ENCODE results near the gene TMEM158.

Gene TMEM158

GRCh38 chr3:45253316-45253715 is 27.2 kb upstream of the TMEM158 start:
- Histone ChIP-seq H3K36me3 (ENCODE audit: control insufficient read depth, low read depth, low read length) (no peaks in the 10 kb centered on the region), H3K9me3 (ENCODE audit: control insufficient read depth, low read depth, low read length) (no peaks in the 10 kb centered on the region), H3K4me3 (ENCODE audit: low read length) (no peak overlapping the region), H3K9ac (ENCODE audit: low read length) (no peak overlapping the region), H3K27ac (ENCODE audit: low read length) (no peak overlapping the region), H3K27me3 (ENCODE audit: control insufficient read depth, insufficient read depth, low read length) (no peaks in the 10 kb centered on the region), H3K4me1 (ENCODE audit: control insufficient read depth, low read depth, low read length) (peaks cover 4% of the 10 kb centered on the region)

- H3K27ac ChIP-seq (ENCODE audit: low read length), result no peak overlapping the region
Measured at GRCh38 chr3:45252826-45253225, 26.7 kb upstream of the TMEM158 start.

GRCh38 chr3:45249391-45249790 is 23.3 kb upstream of the TMEM158 start:
- H3K4me1 ChIP-seq (ENCODE audit: control insufficient read depth, low read depth, low read length), result peaks cover 5% of the 10 kb centered on the region
- H3K27me3 ChIP-seq (ENCODE audit: control insufficient read depth, insufficient read depth, low read length), result no peaks in the 10 kb centered on the region
- no peaks in the 10 kb centered on the region for H3K9me3 ChIP-seq (ENCODE audit: control insufficient read depth, low read depth, low read length)
- no peaks in the 10 kb centered on the region for H3K36me3 ChIP-seq (ENCODE audit: control insufficient read depth, low read depth, low read length)
- no peak overlapping the region for H3K4me3 ChIP-seq (ENCODE audit: low read length)
- H3K27ac ChIP-seq (ENCODE audit: low read length), result no peak overlapping the region
- no peak overlapping the region for H3K9ac ChIP-seq (ENCODE audit: low read length)

More at GRCh38 chr3:45252826-45253225, 26.7 kb upstream of the TMEM158 start:
- no peaks in the 10 kb centered on the region for H3K27me3 ChIP-seq (ENCODE audit: control insufficient read depth, insufficient read depth, low read length)
- H3K36me3 ChIP-seq (ENCODE audit: control insufficient read depth, low read depth, low read length), result no peaks in the 10 kb centered on the region
- H3K9me3 ChIP-seq (ENCODE audit: control insufficient read depth, low read depth, low read length), result no peaks in the 10 kb centered on the region
- peaks cover 3% of the 10 kb centered on the region for H3K4me1 ChIP-seq (ENCODE audit: control insufficient read depth, low read depth, low read length)
- no peak overlapping the region for H3K9ac ChIP-seq (ENCODE audit: low read length)
- H3K4me3 ChIP-seq (ENCODE audit: low read length), result no peak overlapping the region

GRCh38 chr3:45246241-45246640 is 20.2 kb upstream of the TMEM158 start:
- H3K9me3 ChIP-seq (ENCODE audit: control insufficient read depth, low read depth, low read length), result no peaks in the 10 kb centered on the region
- no peaks in the 10 kb centered on the region for H3K27me3 ChIP-seq (ENCODE audit: control insufficient read depth, insufficient read depth, low read length)
- H3K4me1 ChIP-seq (ENCODE audit: control insufficient read depth, low read depth, low read length), result peaks cover 5% of the 10 kb centered on the region
- H3K36me3 ChIP-seq (ENCODE audit: control insufficient read depth, low read depth, low read length), result no peaks in the 10 kb centered on the region
- no peak overlapping the region for H3K9ac ChIP-seq (ENCODE audit: low read length)
- H3K27ac ChIP-seq (ENCODE audit: low read length), result no peak overlapping the region
- no peak overlapping the region for H3K4me3 ChIP-seq (ENCODE audit: low read length)

GRCh38 chr3:45244356-45244755 is 18.3 kb upstream of the TMEM158 start:
- H3K9me3 ChIP-seq (ENCODE audit: control insufficient read depth, low read depth, low read length), result no peaks in the 10 kb centered on the region
- no peaks in the 10 kb centered on the region for H3K36me3 ChIP-seq (ENCODE audit: control insufficient read depth, low read depth, low read length)
- no peak overlapping the region for H3K27ac ChIP-seq (ENCODE audit: low read length)
- H3K9ac ChIP-seq (ENCODE audit: low read length), result no peak overlapping the region
- H3K4me1 ChIP-seq (ENCODE audit: control insufficient read depth, low read depth, low read length), result peaks cover 5% of the 10 kb centered on the region
- no peaks in the 10 kb centered on the region for H3K27me3 ChIP-seq (ENCODE audit: control insufficient read depth, insufficient read depth, low read length)
- no peak overlapping the region for H3K4me3 ChIP-seq (ENCODE audit: low read length)

GRCh38 chr3:45241206-45241605 is 15.1 kb upstream of the TMEM158 start:
- Histone ChIP-seq H3K27ac (ENCODE audit: low read length) (no peak overlapping the region), H3K4me3 (ENCODE audit: low read length) (no peak overlapping the region), H3K36me3 (ENCODE audit: control insufficient read depth, low read depth, low read length) (no peaks in the 10 kb centered on the region), H3K27me3 (ENCODE audit: control insufficient read depth, insufficient read depth, low read length) (no peaks in the 10 kb centered on the region), H3K9me3 (ENCODE audit: control insufficient read depth, low read depth, low read length) (no peaks in the 10 kb centered on the region), H3K9ac (ENCODE audit: low read length) (no peak overlapping the region), H3K4me1 (ENCODE audit: control insufficient read depth, low read depth, low read length) (no peaks in the 10 kb centered on the region)

- no peaks in the 10 kb centered on the region for H3K4me1 ChIP-seq (ENCODE audit: control insufficient read depth, low read depth, low read length)
- no peak overlapping the region for H3K9ac ChIP-seq (ENCODE audit: low read length)
- H3K9me3 ChIP-seq (ENCODE audit: control insufficient read depth, low read depth, low read length), result no peaks in the 10 kb centered on the region
- no peak overlapping the region for H3K27ac ChIP-seq (ENCODE audit: low read length)
- H3K36me3 ChIP-seq (ENCODE audit: control insufficient read depth, low read depth, low read length), result no peaks in the 10 kb centered on the region
- no peak overlapping the region for H3K4me3 ChIP-seq (ENCODE audit: low read length)
- H3K27me3 ChIP-seq (ENCODE audit: control insufficient read depth, insufficient read depth, low read length), result no peaks in the 10 kb centered on the region
Measured at GRCh38 chr3:45240292-45240691, 14.2 kb upstream of the TMEM158 start.

GRCh38 chr3:45239254-45239653 is 13.2 kb upstream of the TMEM158 start:
- Histone ChIP-seq H3K9ac (ENCODE audit: low read length) (no peak overlapping the region), H3K4me1 (ENCODE audit: control insufficient read depth, low read depth, low read length) (no peaks in the 10 kb centered on the region), H3K27me3 (ENCODE audit: control insufficient read depth, insufficient read depth, low read length) (no peaks in the 10 kb centered on the region), H3K36me3 (ENCODE audit: control insufficient read depth, low read depth, low read length) (no peaks in the 10 kb centered on the region), H3K9me3 (ENCODE audit: control insufficient read depth, low read depth, low read length) (no peaks in the 10 kb centered on the region), H3K27ac (ENCODE audit: low read length) (no peak overlapping the region), H3K4me3 (ENCODE audit: low read length) (no peak overlapping the region)

- Histone ChIP-seq H3K27me3 (ENCODE audit: control insufficient read depth, insufficient read depth, low read length) (no peaks in the 10 kb centered on the region), H3K36me3 (ENCODE audit: control insufficient read depth, low read depth, low read length) (no peaks in the 10 kb centered on the region), H3K9ac (ENCODE audit: low read length) (no peak overlapping the region), H3K9me3 (ENCODE audit: control insufficient read depth, low read depth, low read length) (no peaks in the 10 kb centered on the region), H3K4me3 (ENCODE audit: low read length) (no peak overlapping the region), H3K27ac (ENCODE audit: low read length) (no peak overlapping the region), H3K4me1 (ENCODE audit: control insufficient read depth, low read depth, low read length) (peaks cover 6% of the 10 kb centered on the region)
Measured at GRCh38 chr3:45236964-45237363, 10.9 kb upstream of the TMEM158 start.

- Histone ChIP-seq H3K27ac (ENCODE audit: low read length) (no peak overlapping the region), H3K36me3 (ENCODE audit: control insufficient read depth, low read depth, low read length) (no peaks in the 10 kb centered on the region), H3K4me1 (ENCODE audit: control insufficient read depth, low read depth, low read length) (peaks cover 6% of the 10 kb centered on the region), H3K9me3 (ENCODE audit: control insufficient read depth, low read depth, low read length) (no peaks in the 10 kb centered on the region), H3K27me3 (ENCODE audit: control insufficient read depth, insufficient read depth, low read length) (no peaks in the 10 kb centered on the region), H3K9ac (ENCODE audit: low read length) (no peak overlapping the region), H3K4me3 (ENCODE audit: low read length) (no peak overlapping the region)
Measured at GRCh38 chr3:45235409-45235808, 9.3 kb upstream of the TMEM158 start.

GRCh38 chr3:45234250-45234649 is 8.2 kb upstream of the TMEM158 start:
- Histone ChIP-seq H3K9ac (ENCODE audit: low read length) (no peak overlapping the region), H3K4me1 (ENCODE audit: control insufficient read depth, low read depth, low read length) (peaks cover 6% of the 10 kb centered on the region), H3K36me3 (ENCODE audit: control insufficient read depth, low read depth, low read length) (no peaks in the 10 kb centered on the region), H3K9me3 (ENCODE audit: control insufficient read depth, low read depth, low read length) (no peaks in the 10 kb centered on the region), H3K27me3 (ENCODE audit: control insufficient read depth, insufficient read depth, low read length) (no peaks in the 10 kb centered on the region), H3K27ac (ENCODE audit: low read length) (no peak overlapping the region), H3K4me3 (ENCODE audit: low read length) (no peak overlapping the region)

- Histone ChIP-seq H3K9me3 (ENCODE audit: control insufficient read depth, low read depth, low read length) (no peaks in the 10 kb centered on the region), H3K27ac (ENCODE audit: low read length) (no peak overlapping the region), H3K36me3 (ENCODE audit: control insufficient read depth, low read depth, low read length) (no peaks in the 10 kb centered on the region), H3K4me3 (ENCODE audit: low read length) (no peak overlapping the region), H3K9ac (ENCODE audit: low read length) (no peak overlapping the region), H3K4me1 (ENCODE audit: control insufficient read depth, low read depth, low read length) (peaks cover 6% of the 10 kb centered on the region), H3K27me3 (ENCODE audit: control insufficient read depth, insufficient read depth, low read length) (peaks cover 5% of the 10 kb centered on the region)
Measured at GRCh38 chr3:45232521-45232920, 6.4 kb upstream of the TMEM158 start.

All from iPS-18a (cell line).